BE2C (cell line): ENCODE results near the gene GP2.
"Not testable (repeated sequence)": the region's sequence is repeated elsewhere in the genome, so short reads cannot be mapped to it uniquely, and the experiment has no call there.

Experiments
- DNase-seq: peaks from one replicate; pipeline ENCODE4 v3.0.0-alpha.2; 2020
- H3K27me3 ChIP-seq: fragments of 250-450 bp; sonication (Bioruptor Pico); 2 replicates; pipeline ENCODE4 v1.5.1; 2020; ENCODE audit warnings: mild to moderate bottlenecking
- H3K36me3 ChIP-seq: fragments of 250-450 bp; sonication (Bioruptor Pico); 2 replicates; pipeline ENCODE4 v1.5.1; 2020; ENCODE audit warnings: mild to moderate bottlenecking
- H3K4me1 ChIP-seq: fragments of 250-450 bp; sonication (Bioruptor Pico); 2 replicates; pipeline ENCODE4 v1.5.1; 2020
- H3K4me3 ChIP-seq: 2 replicates; pipeline ENCODE4 v1.5.1; 2011; ENCODE audit warnings: low read depth, low read length
- H3K9me3 ChIP-seq: fragments of 250-450 bp; sonication (Bioruptor Pico); 2 replicates; pipeline ENCODE4 v1.5.1; 2020
- CTCF ChIP-seq: IDR thresholded peaks from 2 replicates; pipeline ENCODE4 v1.5.1; 2012; ENCODE audit warnings: mild to moderate bottlenecking, low read depth, low read length

Gene GP2

GRCh38 chr16:20322696-20323095 lies 4.6 kb downstream of the GP2 start:
- H3K36me3 ChIP-seq: no peaks in the 10 kb centered on the region
- no peak overlapping the region for H3K4me3 ChIP-seq
- TF ChIP-seq CTCF: no peak
- DNase-seq: no peak
- H3K27me3 ChIP-seq: no peaks in the 10 kb centered on the region
- H3K4me1 ChIP-seq: no peaks in the 10 kb centered on the region
- H3K9me3 ChIP-seq: no peaks in the 10 kb centered on the region

GRCh38 chr16:20321671-20322070 lies 5.6 kb downstream of the GP2 start:
- DNase-seq: no peak
- no peak for TF ChIP-seq CTCF
- H3K4me1 ChIP-seq: no peaks in the 10 kb centered on the region
- no peaks in the 10 kb centered on the region for H3K9me3 ChIP-seq
- no peaks in the 10 kb centered on the region for H3K27me3 ChIP-seq
- H3K36me3 ChIP-seq: no peaks in the 10 kb centered on the region
- no peak overlapping the region for H3K4me3 ChIP-seq

GRCh38 chr16:20321051-20321450 lies 6.3 kb downstream of the GP2 start:
- not testable (repeated sequence) for H3K36me3 ChIP-seq, H3K27me3 ChIP-seq, H3K4me3 ChIP-seq, H3K9me3 ChIP-seq, DNase-seq, H3K4me1 ChIP-seq

GRCh38 chr16:20320592-20320991 lies 6.7 kb downstream of the GP2 start:
- Histone ChIP-seq H3K4me3 (no peak overlapping the region), H3K4me1 (no peaks in the 10 kb centered on the region), H3K9me3 (no peaks in the 10 kb centered on the region), H3K36me3 (no peaks in the 10 kb centered on the region), H3K27me3 (no peaks in the 10 kb centered on the region)
- no peak for DNase-seq
- TF ChIP-seq CTCF: no peak

- Histone ChIP-seq H3K4me1 (no peaks in the 10 kb centered on the region), H3K4me3 (no peak overlapping the region), H3K27me3 (no peaks in the 10 kb centered on the region), H3K36me3 (no peaks in the 10 kb centered on the region), H3K9me3 (no peaks in the 10 kb centered on the region)
- no peak for TF ChIP-seq CTCF
- DNase-seq: no peak
Observed at GRCh38 chr16:20320178-20320577, 7.1 kb downstream of the GP2 start.

GRCh38 chr16:20319406-20319805 lies 7.9 kb downstream of the GP2 start:
- no peaks in the 10 kb centered on the region for H3K27me3 ChIP-seq
- no peak overlapping the region for H3K4me3 ChIP-seq
- no peak for TF ChIP-seq CTCF
- no peaks in the 10 kb centered on the region for H3K4me1 ChIP-seq
- H3K36me3 ChIP-seq: no peaks in the 10 kb centered on the region
- H3K9me3 ChIP-seq: no peaks in the 10 kb centered on the region
- no peak for DNase-seq

- Histone ChIP-seq H3K4me3 (no peak overlapping the region), H3K9me3 (no peaks in the 10 kb centered on the region), H3K4me1 (no peaks in the 10 kb centered on the region), H3K27me3 (no peaks in the 10 kb centered on the region), H3K36me3 (no peaks in the 10 kb centered on the region)
- DNase-seq: no peak
- no peak for TF ChIP-seq CTCF
Observed at GRCh38 chr16:20318437-20318836, 8.9 kb downstream of the GP2 start.
